ENCODE results near the gene VPS9D1.

The VPS9D1 gene

GRCh38 chr16:89720813-89721545 is at the start of gene VPS9D1, which contains the start of gene ZNF276:
TSS of gene VPS9D1 (minus strand) at chr16:89720898. CDS start at chr16:89720861, 37 bp downstream.
TSS of gene ZNF276 (plus strand) at chr16:89721537. CDS start at chr16:89721641, 104 bp downstream.
- peak; percentile 31 to 33 for DNase-seq (ENCODE audit: low read depth in 2 of 2)

GRCh38 chr16:89770367-89770766 is 49.7 kb upstream of the VPS9D1 start:
- no peak for DNase-seq (ENCODE audit: low read depth in 2 of 2)

GRCh38 chr16:89765292-89765830 is 44.7 kb upstream of the VPS9D1 start:
- DNase-seq (ENCODE audit: low read depth in 2 of 2), result no peak

- no peak for DNase-seq (ENCODE audit: low read depth in 2 of 2)
Observed at GRCh38 chr16:89764711-89765201, 44.1 kb upstream of the VPS9D1 start.

- no peak for DNase-seq (ENCODE audit: low read depth in 2 of 2)
Observed at GRCh38 chr16:89761304-89761922, 40.7 kb upstream of the VPS9D1 start.

GRCh38 chr16:89759746-89760340 is 39.1 kb upstream of the VPS9D1 start:
- DNase-seq (ENCODE audit: low read depth in 2 of 2), result no peak

- no peak for DNase-seq (ENCODE audit: low read depth in 2 of 2)
Observed at GRCh38 chr16:89749637-89750036, 28.9 kb upstream of the VPS9D1 start.

GRCh38 chr16:89748921-89749320 is 28.2 kb upstream of the VPS9D1 start:
- no peak for DNase-seq (ENCODE audit: low read depth in 2 of 2)

GRCh38 chr16:89748076-89748475 is 27.4 kb upstream of the VPS9D1 start:
- DNase-seq (ENCODE audit: low read depth in 2 of 2), result no peak

- DNase-seq (ENCODE audit: low read depth in 2 of 2), result no peak
Observed at GRCh38 chr16:89746043-89746442, 25.3 kb upstream of the VPS9D1 start.

- DNase-seq (ENCODE audit: low read depth in 2 of 2), result no peak
Observed at GRCh38 chr16:89744813-89745212, 24.1 kb upstream of the VPS9D1 start.

GRCh38 chr16:89742948-89743347 is 22.2 kb upstream of the VPS9D1 start:
- no peak for DNase-seq (ENCODE audit: low read depth in 2 of 2)

- DNase-seq (ENCODE audit: low read depth in 2 of 2), result no peak
Observed at GRCh38 chr16:89741342-89742014, 20.8 kb upstream of the VPS9D1 start.

GRCh38 chr16:89739383-89739782 is 18.7 kb upstream of the VPS9D1 start:
- DNase-seq (ENCODE audit: low read depth in 2 of 2), result no peak

GRCh38 chr16:89738538-89739317 is 18.0 kb upstream of the VPS9D1 start:
- DNase-seq (ENCODE audit: low read depth in 2 of 2), result no peak

- no peak for DNase-seq (ENCODE audit: low read depth in 2 of 2)
Observed at GRCh38 chr16:89738072-89738377, 17.3 kb upstream of the VPS9D1 start.

GRCh38 chr16:89737341-89738071 is 16.8 kb upstream of the VPS9D1 start:
- no peak for DNase-seq (ENCODE audit: low read depth in 2 of 2)

- no peak for DNase-seq (ENCODE audit: low read depth in 2 of 2)
Observed at GRCh38 chr16:89736554-89736953, 15.9 kb upstream of the VPS9D1 start.

- DNase-seq (ENCODE audit: low read depth in 2 of 2), result no peak
Observed at GRCh38 chr16:89733792-89734191, 13.1 kb upstream of the VPS9D1 start.

GRCh38 chr16:89733322-89733721 is 12.6 kb upstream of the VPS9D1 start:
- DNase-seq (ENCODE audit: low read depth in 2 of 2), result no peak

- no peak for DNase-seq (ENCODE audit: low read depth in 2 of 2)
Observed at GRCh38 chr16:89732918-89733242, 12.2 kb upstream of the VPS9D1 start.

All from fibroblast of skin of left quadriceps (primary cell).